Adipocyte (in vitro differentiated cells): Measurements from ENCODE around the gene IGF1R.

ENCODE experiments used
- DNase-seq: peaks from one replicate; pipeline ENCODE4 v3.0.0-alpha.2; 2015; ENCODE audit warnings: low read depth
- H3K27me3 ChIP-seq: replicated peaks from 2 replicates; pipeline ENCODE4 v1.7.0; 2013; ENCODE audit warnings: mild to moderate bottlenecking, low read length, moderate library complexity; ENCODE audit not compliant: control insufficient read depth, insufficient read depth
- H3K36me3 ChIP-seq: 2 replicates; pipeline ENCODE4 v1.7.0; 2013; ENCODE audit warnings: low read length, mild to moderate bottlenecking, moderate library complexity; ENCODE audit not compliant: control insufficient read depth, insufficient read depth, severe bottlenecking
- H3K4me1 ChIP-seq: 2 replicates; pipeline ENCODE4 v1.7.0; 2013; ENCODE audit warnings: mild to moderate bottlenecking, low read length, moderate library complexity; ENCODE audit not compliant: control insufficient read depth, insufficient read depth
- H3K4me3 ChIP-seq: 2 replicates; pipeline ENCODE4 v1.7.0; 2013; ENCODE audit warnings: mild to moderate bottlenecking, low read length, moderate library complexity
- H3K9ac ChIP-seq: 2 replicates; pipeline ENCODE4 v1.7.0; 2013; ENCODE audit warnings: mild to moderate bottlenecking, low read length, moderate library complexity
- H3K9me3 ChIP-seq: 2 replicates; pipeline ENCODE4 v1.7.0; 2013; ENCODE audit warnings: mild to moderate bottlenecking, low read length, moderate library complexity; ENCODE audit not compliant: control insufficient read depth

IGF1R gene

DNA sequence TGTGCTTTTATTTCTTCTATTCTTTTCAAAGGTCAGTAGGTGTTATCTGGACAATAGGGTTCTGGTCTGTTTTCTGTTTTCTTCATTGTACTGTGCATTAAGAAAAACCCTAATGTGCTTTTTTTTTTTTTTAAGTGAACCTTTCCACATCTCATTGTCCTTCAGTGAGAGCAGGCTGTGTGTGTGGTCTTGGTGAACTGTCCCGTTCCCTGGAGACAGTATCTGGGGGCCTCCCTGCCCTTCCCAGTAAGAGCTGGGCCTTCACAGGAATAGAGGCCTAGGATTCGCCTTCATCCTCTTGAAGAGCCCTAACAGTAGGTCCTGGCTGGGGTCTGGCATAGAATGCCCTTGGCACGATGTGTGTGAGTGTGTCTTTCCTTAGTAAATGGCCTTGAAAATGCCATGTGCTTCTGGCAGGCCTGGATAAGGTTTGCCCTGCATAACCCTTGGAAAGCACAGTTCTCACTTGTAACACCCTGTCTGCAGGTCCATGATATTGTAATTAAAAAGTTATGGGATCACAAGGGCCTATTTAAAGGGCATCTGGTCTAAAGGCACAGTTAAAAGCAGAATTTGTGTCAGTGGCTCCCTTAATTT lies 81.2 kb downstream of the IGF1R start:
- peak overlapping the region; percentile 81 for H3K9ac ChIP-seq
- H3K27me3 ChIP-seq: no peaks in the 10 kb centered on the region
- no peaks in the 10 kb centered on the region for H3K9me3 ChIP-seq
- no peak overlapping the region for H3K4me3 ChIP-seq
- no peaks in the 10 kb centered on the region for H3K36me3 ChIP-seq
- H3K4me1 ChIP-seq: peaks cover 52% of the 10 kb centered on the region
- no peak for DNase-seq

DNA sequence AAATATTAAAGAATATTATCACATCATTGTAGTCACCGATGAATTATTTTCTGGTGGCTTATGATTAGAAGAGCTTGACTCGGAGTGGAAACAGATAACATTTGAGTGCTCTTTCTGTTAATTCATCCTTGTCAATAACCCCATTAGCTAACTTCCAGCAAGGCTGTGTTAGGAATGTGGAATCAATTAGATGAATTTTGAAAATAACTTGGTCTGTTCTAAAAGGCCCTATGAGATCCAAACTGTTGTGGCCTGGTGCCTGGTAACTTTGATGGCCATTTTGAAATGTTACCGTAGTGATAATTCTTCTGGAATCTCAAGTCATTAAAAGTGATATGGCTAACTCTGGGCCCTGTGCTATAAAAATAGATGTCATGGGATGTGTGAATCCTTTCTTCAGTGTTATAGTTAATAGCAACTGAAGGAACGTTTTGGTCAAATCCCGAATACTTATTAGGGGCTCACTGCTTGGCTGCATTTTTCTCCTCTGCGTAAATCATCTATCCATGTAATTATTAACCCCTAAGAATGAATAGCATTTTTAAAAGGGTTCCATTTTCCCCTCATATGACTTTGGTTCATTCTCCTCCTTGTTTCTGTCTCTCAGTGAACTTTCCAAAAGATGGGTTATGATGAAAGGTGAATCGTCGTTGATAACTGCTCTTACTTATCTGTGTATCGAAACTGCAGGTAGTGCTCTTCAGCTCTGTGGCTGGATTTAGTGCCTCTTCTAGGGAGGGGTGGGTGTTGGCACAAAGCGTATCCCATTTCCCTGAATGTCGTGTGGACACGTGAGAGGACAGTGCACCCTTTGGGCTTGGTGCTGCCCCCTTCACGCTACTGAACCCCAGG lies 82.7 kb downstream of the IGF1R start:
- H3K27me3 ChIP-seq: no peaks in the 10 kb centered on the region
- no peak overlapping the region for H3K9ac ChIP-seq
- no peaks in the 10 kb centered on the region for H3K36me3 ChIP-seq
- no peak overlapping the region for H3K4me3 ChIP-seq
- peaks cover 59% of the 10 kb centered on the region for H3K4me1 ChIP-seq
- H3K9me3 ChIP-seq: no peaks in the 10 kb centered on the region
- DNase-seq: no peak

DNA sequence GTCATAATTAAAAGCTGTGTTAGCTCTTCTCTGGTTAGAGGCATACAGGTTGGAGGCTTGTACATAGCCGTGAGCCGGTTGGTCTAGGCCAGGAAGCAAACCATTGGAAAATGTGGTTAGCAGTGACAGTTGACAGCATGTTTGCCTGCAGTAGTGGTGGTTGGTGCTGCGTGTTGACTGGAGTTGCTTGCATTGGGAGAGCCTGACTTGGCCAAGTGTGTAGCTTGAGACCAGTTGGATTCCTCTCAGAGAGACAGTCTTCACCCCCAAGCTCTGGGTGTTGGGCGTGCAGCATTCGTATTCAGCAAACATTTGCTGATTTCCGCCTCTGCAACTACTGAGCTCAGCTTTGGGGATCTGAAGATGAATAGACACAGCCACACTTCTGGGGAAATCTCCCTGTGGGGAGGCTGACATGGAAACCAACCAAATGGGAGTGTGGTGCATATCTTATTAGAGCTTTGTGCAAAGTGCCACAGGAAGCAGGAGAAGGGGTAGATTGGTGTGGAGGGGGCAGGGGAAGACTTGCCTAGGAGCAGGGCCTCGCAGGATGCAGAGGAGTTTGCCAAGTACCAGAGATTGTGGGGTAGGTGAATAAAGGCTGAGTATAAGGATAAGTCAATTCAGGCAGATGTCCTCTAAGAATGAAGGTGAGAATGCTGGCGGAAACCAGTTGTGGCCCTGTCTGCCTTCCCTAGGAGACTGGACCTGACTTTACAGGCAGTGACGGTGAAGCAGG lies 83.5 kb downstream of the IGF1R start:
- Histone ChIP-seq H3K27me3 (no peaks in the 10 kb centered on the region), H3K9ac (no peak overlapping the region), H3K4me1 (peaks cover 58% of the 10 kb centered on the region), H3K36me3 (no peaks in the 10 kb centered on the region), H3K4me3 (no peak overlapping the region), H3K9me3 (no peaks in the 10 kb centered on the region)
- DNase-seq: no peak

DNA sequence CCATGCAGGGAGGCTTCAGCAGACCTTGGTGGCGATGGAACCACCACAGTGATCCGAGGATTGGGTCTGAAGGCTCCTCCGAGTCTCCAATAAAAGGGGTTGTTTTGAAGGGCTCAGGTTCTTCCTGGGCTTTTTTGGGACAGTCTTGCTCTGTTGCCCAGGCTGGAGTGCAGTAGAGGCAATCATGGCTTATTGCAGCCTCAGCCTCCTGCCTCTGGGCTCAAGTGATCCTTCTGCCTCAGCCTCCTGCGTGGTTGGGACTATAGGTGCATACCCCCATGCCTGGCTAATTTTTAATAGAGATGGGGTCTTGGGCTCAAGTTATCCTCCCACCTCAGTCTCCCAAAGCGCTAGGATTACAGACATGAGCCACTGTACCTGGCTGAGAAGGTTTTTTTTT lies 84.8 kb downstream of the IGF1R start:
- DNase-seq: no peak
- Histone ChIP-seq H3K4me1 (peaks cover 48% of the 10 kb centered on the region), H3K9me3 (no peaks in the 10 kb centered on the region), H3K9ac (no peak overlapping the region), H3K27me3 (no peaks in the 10 kb centered on the region), H3K4me3 (no peak overlapping the region), H3K36me3 (no peaks in the 10 kb centered on the region)

DNA sequence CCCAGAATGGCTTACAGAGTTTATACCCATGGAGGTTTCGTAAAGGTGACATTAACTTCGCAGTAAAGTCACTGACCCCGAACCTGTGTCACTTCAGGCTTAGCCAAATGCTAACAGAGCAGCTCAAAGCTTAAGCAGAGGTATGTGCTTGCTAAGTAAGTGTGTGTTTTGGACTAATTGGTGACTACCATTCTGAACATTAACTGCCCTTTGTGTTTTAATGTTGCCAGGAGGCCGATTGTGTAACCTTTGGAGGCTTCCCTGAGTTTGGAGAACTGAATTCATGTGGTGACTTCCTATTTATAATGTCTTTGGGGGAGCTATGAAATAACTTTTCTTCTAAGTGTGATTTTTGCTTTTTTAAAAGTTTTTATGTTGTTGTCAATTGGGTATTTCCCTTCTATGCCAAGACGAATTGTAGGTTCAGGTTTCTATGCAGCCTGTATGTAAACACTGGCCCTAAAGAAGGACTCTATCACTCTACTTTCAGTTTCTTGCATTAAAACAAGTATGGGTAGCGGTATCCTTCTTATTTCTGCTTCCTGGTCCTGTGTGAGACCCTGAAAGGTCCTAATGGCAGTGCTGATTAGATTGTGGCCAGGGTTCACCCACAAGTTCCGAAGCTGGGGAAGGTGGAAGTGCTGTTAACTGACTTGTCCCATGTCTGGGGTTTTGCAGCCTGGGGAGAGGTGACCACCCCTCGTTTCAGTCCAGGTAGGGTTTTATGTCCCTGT lies 86.3 kb downstream of the IGF1R start:
- Histone ChIP-seq H3K9me3 (no peaks in the 10 kb centered on the region), H3K27me3 (no peaks in the 10 kb centered on the region), H3K9ac (no peak overlapping the region), H3K36me3 (no peaks in the 10 kb centered on the region), H3K4me1 (peaks cover 32% of the 10 kb centered on the region), H3K4me3 (peak overlapping the region; percentile 10)
- peak; percentile 43 for DNase-seq

DNA sequence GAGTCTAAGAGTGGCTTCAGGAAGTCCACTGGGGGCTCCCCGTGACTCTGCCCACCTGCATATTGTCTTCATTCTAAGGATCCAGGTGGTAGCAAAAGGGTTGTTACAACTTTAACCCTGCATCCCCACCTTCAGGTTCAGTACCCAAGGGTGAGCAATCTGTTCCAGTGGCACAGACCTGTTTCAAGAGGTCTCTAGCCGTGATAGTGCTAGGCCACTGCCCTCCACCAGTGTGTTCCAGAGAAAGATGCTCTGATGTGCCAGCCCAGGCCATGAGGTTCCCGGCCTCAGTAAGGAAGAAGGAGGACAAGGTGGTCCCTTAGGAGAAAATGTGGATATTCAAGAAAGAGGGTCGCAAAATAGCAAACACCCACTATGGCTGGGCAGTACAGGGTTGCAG lies 87.0 kb downstream of the IGF1R start:
- Histone ChIP-seq H3K9me3 (no peaks in the 10 kb centered on the region), H3K36me3 (no peaks in the 10 kb centered on the region), H3K9ac (no peak overlapping the region), H3K27me3 (no peaks in the 10 kb centered on the region), H3K4me3 (peak overlapping the region; percentile 10), H3K4me1 (peaks cover 26% of the 10 kb centered on the region)
- no peak for DNase-seq

DNA sequence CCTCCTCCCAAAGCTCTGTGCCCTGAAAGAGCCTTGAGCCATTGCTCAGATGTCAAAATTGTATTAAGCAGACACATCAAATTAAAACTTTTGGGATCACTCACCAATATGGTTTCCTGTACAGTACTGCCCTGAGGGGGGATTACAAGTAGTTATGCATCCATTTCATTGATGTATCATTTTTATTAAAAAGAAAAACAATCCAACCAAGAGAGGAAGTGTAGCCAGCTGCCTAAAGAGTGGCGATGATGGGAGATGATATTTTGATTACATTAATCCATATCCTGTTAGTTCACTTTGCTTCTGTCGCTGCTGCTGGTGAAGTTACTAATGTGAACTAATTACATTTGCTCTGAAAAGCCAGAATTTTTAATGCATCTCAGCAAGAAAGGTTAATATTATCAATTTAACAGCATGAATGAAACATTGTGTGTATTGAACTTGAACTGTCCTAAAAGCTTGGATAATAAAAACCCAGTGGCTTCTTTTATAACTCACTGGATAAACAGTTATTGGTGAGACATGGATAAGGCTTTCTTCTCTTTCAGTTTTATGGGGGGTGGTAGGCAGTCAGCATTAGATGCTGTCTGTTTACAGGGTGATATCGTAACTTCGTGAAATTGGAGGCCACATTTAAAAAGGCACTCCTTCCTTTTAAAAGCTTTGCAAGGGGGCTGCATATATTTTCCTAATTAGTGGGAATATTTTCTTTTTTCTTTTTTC lies 87.7 kb downstream of the IGF1R start:
- Histone ChIP-seq H3K36me3 (no peaks in the 10 kb centered on the region), H3K4me1 (peaks cover 18% of the 10 kb centered on the region), H3K4me3 (no peak overlapping the region), H3K9ac (no peak overlapping the region), H3K27me3 (no peaks in the 10 kb centered on the region), H3K9me3 (no peaks in the 10 kb centered on the region)
- no peak for DNase-seq

DNA sequence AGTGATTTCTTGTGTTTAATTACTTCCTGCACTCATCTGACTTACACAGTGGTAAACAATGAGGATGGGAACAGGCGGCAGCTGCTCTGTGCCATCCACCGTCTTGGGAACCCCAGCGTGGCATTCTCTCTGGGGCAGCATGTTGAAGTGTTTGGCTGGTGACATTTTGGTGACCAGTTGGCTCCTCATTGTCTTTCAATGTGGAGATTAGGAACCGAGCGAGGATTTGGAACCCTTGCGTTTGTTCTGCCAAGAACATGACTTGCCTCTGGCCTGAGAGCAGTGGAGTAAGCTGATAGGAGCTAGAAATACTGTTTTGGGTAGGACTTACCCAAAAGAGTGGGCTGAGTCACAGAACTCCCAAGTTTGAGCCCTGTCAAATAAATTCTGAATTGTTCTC lies 88.8 kb downstream of the IGF1R start:
- Histone ChIP-seq H3K4me1 (peaks cover 11% of the 10 kb centered on the region), H3K27me3 (no peaks in the 10 kb centered on the region), H3K36me3 (no peaks in the 10 kb centered on the region), H3K9me3 (no peaks in the 10 kb centered on the region), H3K9ac (no peak overlapping the region), H3K4me3 (no peak overlapping the region)
- DNase-seq: no peak

DNA sequence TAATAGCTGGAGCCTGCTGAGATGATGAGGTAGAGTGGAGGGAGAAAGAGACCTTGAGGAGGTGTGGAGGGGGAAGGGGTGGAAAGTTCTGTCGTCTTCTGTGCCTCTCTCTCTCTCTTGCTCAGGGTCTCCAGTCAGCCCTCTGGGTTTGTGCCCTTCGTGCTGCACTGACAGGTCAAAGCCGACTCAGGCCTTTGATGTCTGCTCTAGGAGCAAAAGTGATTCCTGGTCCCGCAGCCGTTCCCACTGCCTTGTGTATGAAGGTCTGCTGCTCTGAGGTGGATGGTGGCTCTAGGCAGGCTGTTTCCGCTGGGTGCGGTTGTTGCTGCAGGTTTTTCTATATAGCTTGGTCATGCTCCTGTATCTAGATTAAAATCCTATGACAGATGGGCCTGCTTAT lies 89.4 kb downstream of the IGF1R start:
- Histone ChIP-seq H3K9ac (no peak overlapping the region), H3K9me3 (no peaks in the 10 kb centered on the region), H3K36me3 (no peaks in the 10 kb centered on the region), H3K4me1 (peaks cover 11% of the 10 kb centered on the region), H3K4me3 (no peak overlapping the region), H3K27me3 (no peaks in the 10 kb centered on the region)
- DNase-seq: no peak

DNA sequence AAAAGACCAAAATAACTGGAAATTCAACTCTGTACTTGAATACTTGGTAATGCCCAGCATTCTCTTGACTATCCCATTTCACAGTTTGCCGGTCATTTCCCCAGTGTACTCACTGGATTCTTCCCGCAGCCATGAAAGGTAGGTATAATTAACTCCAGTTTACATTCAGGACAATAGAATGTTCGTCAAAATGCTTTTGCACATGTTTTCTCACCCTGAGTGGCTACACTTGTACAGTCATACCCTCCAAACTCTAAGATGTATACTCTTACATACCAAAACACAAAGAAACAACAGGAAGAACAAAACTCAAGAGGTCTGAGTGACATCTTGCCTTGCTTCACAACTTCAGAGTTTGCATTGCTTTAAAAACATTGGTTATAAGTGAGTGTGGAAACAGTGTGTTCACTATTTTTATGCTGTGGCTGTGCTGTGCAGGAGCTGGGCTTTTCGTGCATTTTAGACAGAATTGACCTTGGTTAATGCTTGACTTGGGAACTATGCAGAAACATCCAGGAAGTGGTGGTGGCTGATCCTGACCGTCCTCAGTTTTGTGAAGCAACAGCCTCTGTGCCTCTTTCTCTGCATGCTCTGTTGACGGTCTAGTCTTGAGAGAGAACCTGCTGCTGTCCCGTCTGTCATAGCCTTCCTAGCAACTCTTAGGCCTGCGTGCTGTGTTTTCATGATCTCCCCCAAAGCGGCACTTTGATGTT lies 90.5 kb downstream of the IGF1R start:
- DNase-seq: no peak
- no peak overlapping the region for H3K4me3 ChIP-seq

More for the DNA sequence above, 90.5 kb downstream of the IGF1R start:
- no peaks in the 10 kb centered on the region for H3K27me3 ChIP-seq
- peaks cover 11% of the 10 kb centered on the region for H3K4me1 ChIP-seq
- H3K36me3 ChIP-seq: no peaks in the 10 kb centered on the region
- H3K9ac ChIP-seq: no peak overlapping the region
- no peaks in the 10 kb centered on the region for H3K9me3 ChIP-seq
